NCI-H1694 (cell line): ENCODE results near the gene SOD1.

Experiments used
- DNase-seq: peaks from one replicate; lab custom pipeline; 2025; lab: John Stamatoyannopoulos, UW

SOD1 gene

DNA sequence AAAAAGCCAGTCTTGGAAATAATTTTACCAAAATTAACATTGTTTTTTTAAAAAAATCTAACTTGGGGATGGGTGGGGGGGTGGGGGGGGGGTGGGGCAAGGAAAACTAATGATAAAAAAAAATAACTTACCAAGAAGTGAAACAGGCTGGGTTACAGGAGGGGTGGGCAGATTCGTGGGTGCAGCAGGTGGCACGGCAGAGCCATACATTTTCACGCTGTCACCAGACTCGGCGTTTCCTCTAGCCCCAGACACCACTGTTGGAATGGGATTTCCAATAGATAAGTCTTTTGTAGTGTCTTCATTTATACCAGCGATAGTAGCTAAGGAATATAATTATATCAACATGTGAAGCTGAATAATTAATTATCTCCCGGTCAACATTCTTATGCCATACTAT is 25.4 kb downstream of the SOD1 start:
- DNase-seq = no peak

DNA sequence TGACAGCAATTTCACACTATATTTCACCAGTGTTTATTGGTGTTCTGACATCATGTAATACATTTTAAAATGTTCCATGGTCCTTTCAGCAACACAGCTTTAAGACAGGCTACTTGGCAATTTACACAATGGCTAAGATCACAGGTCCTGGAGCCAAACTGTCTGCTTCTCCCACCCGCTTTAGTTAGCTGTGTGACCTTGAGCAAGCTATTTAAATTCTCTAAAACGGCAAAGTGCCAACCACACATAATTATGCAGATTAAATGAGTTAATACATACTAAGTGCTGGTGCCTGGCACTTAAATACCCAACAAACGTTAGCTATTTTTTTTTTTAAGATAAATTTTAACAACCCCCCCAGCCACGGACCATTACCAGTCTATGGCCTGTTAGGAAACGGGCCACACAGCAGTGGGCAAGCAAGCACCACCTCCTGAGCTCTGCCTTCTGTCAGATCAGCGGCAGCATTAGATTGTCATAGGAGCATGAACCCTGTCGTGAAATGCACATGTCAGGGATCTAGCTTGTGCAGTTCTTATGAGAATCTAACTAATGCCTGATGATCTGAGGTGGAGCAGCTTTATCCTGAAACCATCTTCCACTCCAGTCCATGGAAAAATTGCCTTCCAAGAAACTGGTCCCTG is 26.9 kb downstream of the SOD1 start:
- DNase-seq = no peak

DNA sequence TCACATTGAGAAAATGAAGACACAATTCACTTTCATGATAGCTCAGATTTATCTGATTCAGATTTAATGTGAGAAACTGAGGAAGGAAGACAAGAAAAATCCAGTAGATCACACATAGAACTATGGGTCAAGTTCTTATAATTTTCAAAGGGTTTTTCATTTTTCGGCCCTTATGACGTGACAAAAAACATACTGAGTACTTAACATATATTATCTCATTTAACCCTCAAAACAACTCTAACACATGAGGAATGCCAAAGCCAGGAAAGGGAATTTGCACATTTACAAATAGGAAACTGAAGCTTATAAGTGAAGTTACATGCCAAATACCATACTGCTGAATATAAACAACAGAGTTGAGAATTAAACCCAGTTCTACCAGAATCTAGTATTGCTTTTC is 27.6 kb downstream of the SOD1 start:
- DNase-seq = no peak

DNA sequence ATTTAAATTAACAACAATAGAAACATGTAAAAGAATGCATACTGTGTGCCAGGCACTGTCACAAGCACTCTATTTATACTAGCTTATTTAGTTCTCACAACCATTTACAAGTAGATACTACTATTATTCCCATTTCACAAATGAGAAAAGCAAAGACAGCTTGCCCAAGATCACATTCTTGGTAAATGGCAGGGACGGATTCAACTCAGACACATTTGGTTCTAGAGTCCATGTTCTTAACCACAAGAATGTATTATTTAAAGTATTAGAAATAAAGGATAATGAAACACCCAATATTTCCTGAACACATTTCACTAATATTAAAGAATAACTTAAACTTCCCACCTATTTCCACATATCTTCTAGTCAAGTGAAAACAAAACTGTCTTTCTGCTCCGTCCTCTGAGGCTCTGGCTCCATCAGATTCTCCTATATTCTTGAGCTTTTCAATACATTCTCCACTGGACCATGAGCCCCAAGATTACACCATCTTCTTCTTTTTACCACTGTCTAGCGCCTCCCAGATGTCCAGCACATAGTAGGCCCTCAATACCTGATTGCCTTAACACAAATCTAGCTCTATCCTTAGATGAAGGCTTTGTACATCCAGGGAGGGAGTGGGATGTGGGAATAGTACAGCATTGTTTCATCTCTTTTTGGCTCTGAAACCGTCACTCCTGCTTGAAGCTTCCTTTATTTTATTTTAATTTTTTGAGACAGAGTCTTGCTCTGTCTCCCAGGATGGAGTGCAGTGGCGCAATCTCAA is 29.3 kb downstream of the SOD1 start:
- no peak for DNase-seq

DNA sequence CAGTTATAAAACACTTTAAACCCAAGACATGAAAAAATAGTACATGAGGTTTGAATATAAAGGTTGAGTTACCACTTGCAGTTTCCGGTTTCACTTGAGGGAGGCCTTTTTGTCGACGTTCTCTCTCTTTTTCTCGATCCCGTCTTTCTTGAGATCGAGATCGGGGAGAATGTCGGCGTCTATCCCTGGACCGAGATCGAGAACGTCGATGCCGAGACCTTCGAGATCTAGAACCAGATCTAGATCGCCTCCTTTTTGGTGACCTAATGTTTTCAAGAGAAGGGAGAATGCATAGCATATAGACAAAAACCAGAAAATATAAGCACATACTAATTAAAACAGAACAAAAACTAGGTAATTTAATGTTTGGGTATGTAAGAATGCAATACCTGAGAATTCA is 33.7 kb downstream of the SOD1 start:
- DNase-seq = no peak

DNA sequence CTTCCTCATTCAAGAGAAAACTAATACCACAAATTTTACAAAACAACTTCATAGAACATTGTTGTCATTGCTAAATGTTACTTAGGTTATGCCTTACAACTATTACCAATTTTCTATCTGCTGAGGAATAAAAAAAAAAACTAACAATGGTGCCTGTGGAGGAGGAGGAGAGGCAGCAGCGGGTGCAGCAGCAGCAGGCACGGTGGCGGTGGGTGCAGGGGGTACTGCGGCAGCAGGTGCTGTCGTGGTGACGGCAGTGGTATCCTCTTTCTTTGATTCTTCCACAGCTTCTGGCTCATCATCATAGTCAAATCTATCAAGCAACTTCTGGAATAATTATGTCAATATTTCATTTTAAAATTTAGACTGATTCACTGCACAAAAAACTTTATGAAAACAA is 36.9 kb downstream of the SOD1 start:
- no peak for DNase-seq

DNA sequence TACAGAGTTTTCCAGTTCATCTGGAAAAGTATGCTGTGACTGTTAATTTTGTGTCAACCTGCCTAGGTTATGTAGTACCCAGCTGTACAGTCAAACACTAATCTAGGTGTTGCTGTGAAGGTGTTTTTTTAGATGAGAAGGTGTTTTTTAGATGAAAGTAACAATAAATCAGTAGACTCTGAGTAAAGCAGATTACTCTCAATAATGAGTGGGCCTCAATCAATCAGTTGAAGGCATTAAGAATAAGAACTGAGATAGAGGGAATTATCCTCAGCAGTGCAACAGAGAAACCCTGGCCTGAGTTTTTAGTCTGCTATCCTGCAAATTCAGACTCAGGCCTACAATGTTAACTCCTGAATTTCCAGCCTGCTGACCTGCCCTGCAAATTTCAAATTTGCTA is 39.0 kb downstream of the SOD1 start:
- no peak for DNase-seq

DNA sequence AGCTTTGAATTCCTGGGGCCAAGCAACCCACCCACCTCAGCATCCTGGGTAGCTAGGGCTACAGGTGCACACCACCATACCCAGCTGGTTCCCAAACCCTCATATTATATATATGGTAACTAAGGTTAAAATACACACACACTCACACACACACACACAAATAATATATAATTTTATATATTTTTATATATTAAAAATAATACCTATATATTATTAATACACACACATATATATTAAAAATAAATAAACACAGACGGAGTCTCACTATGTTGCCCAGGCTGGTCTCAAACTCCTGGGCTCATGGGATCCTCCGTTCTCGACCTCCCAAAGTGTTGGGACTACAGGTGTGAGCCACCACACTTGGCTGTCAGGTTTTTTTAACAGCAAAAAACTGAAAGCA is 40.5 kb downstream of the SOD1 start:
- no peak for DNase-seq

DNA sequence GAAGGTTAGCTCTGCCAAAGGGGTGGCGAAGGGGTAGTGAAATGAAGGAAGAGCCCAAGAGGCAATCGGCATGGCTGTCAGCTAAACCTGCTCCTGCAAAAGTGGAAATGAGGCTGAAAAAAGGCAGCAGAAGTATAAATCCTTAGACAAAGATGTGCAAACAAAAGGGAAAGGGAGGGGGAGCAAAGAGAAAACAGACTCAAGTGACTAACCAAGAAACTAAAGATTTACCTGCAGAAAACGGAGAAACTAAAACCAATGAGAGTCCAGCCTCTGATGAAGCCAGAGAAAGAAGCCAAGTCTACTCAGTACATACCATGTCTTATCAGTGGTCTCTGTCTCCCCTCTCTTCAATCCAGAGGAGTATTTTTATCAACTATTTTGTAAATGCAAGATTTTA is 47.1 kb downstream of the SOD1 start:
- DNase-seq = no peak

DNA sequence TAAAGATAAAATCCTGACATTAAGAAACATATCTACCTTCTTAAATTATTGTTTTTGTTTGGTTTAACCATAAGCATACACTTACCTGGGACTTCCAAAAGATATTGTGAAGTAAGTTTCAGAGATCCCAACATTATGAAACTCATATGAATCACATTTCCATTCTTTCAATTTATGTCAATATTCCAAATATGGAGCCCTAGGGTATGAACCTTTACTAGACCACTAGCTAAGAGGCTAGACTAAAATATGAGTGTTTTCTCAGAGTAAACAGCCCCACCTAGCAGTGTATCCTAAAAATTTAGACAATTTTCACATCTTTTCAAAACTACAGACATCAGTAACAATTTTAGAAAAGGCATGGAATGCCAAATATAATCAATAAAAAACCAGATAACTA is 48.0 kb downstream of the SOD1 start:
- no peak for DNase-seq

DNA sequence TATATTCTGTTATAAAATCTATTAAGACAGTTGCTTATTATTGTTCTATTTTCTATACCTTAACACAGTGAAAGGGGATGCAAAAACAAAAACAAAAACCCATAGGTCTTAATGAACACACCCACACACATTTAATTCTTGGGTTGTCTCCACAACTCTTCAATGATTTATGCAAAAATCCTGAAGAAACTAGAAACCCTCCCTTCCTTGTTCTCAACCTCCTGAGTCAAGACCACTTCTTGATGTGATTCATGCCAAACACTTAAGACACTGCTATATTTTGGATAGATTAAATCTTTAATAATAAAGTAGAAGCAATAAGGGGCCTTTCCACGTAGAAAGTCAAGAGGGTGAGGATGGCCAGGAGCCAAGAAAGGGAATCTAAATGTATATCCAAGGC is 49.0 kb downstream of the SOD1 start:
- DNase-seq = no peak

DNA sequence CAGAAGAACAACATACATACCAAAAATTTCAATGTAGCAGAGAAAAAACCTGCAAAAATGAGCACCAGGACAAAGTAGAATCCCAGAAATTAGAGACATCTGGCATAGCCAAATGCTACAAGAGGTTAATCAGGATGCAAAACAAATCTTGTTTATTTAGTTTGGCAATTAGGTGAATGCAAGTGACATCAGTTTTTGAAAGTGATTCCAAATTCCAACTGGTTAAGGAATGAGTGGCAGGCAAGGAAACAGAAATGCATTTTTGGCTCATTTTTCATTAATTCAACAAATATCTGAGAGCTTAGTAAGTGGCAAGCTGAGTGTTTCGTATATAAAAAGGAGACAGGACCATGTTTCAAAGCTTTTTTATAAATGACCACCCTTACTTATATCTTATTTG is 51.1 kb downstream of the SOD1 start:
- DNase-seq = peak; percentile 55

DNA sequence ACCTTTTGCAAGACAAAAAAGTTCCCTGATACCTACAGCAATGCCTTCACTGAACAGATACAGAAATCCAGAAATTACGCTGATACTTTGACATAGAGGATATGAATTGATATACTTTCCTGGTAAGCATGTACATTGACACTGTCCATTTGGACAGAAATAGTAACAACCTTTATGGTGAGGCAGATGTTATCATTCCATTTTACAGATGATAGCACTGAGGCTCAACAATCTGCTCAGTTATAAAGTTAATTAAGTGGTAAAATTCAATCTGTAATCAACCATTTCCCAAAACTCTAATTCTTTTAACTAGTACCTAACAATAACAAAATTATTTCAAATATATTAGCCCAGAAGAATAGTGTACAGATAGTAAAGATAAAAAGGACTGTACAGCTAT is 51.8 kb downstream of the SOD1 start:
- no peak for DNase-seq

DNA sequence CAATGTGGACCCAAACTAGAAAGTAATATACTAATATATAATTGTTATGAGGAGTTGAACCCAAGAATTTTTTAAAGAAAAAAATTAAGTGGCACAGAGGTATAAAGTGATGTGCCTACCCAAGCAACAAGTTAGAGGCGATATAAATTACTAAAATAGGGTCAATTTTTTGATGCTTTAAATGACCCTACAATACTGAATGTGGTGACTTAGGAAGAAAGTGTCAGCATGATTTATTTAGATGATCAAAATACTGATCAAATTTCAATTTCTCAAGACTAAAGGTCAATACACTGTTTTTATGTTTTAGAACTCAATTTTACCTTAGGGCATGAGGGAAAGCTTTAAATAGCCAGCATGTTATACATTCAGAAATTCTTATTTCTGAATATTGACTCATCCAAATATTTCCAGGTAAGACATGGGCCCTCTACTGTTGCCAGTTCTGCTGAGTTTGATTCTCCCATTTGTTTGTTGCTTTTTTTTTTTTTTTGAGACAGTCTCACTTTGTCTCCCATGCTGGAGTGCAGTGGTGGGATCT is 52.3 kb downstream of the SOD1 start:
- DNase-seq = no peak

DNA sequence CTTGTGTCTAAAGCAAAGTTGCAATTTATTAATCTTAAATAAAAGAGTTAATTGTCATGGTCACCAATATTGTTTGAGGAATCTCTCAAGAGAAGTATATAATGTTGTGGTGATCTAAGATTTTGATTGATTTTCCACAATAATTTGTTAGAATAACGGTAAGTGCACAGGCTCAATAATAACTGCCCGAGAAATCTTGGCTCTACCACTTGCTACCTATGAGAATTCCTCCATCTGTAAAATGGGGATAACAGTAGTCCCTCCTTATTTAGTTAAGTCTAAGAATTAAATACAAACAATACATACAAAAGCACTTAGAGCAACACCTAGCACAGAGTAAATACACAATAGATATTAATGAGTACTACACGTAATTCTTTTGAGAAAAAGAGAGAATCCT is 53.6 kb downstream of the SOD1 start:
- DNase-seq = no peak

DNA sequence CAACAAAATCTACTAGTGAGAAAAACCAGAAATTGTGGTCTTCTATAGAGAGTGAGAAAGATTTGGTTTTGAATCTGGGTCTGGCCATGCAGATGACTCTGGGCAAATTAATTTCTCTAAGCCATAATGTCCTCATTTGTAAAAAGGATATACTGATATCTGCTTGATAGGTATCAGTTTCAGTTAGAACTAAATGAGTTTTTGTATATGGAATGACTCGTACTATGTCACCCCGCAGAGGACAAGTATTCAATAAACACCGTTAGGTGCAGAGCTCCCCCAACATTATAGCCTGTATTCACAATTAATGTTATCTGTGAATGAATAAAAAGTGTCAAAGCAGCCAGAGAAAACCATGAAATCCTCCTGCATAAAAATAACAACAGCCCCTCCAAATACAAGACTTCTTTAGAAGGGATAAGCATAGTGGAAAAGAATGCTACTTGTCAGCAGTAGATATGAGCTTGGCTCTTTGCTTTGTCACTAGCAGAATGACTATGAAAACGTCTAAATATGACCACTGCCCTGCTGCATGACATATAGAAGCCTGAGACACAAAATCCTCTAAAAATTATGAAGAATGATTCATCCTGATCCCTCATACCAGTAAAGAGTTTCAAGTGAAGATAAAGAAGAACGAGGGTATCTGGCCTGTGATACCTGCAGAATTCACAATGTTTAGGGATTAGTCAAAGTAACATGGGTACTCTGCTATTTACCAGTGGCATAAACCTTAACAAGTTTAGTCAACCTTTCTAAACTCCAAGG is 54.7 kb downstream of the SOD1 start:
- no peak for DNase-seq

DNA sequence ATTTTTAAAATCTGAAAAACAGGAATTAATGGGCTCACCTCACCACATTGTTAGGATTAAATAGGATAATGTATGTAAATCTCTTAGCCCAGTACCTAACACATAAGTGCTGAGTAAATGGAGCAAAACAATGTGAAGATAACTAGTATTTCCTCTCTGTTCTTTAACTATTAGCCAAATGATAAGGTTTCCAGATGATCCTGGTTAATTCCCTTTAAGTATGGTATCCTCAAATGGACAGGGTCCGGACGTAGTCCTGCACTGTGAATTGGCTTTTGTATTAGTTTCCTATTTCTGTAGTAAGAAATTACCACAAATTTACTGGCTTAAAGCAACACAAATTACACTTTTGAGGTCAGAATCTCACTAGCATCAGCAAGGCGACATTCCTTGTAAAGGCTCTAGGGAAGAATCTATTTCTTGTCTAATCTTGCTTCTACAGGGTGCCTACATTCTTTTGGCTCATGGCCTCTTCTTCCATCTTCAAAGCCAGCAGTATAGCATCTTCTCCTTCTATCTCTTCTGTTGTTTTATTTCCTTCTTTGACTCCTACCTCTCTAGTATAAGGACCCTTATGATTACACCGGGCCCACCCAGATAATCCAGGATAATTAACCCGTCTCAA is 55.4 kb downstream of the SOD1 start:
- no peak for DNase-seq

DNA sequence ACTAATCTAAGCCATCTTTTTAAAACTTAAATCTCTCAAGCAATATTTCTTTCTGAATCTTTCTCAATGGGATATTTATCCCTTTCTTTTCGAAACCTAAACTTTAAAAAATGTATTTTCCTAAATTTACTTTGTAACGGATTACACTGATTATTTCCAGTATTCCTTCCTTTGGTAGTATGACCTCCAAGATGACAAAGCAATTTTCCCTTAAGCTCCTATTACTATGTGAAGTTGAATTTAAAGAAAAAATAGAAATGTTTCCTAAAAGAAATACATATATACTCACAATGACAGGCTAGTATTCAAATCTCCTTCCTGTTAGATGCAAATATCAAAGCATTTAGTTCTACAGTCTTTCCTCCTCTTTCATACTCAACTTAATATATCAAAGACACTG is 56.6 kb downstream of the SOD1 start:
- DNase-seq = no peak
